Left renal cortex interstitium (tissue), 4 donors: ENCODE data around the gene BSDC1. TPM values are rescaled to one million over a fixed set of nuclear protein-coding genes. Genes with fewer than 3 reads are reported as not detected.
A peak's percentile ranks its signal among the peaks of the same experiment; 100 is the strongest.
"Not testable (repeated sequence)": the region's sequence is repeated elsewhere in the genome, so short reads cannot be mapped to it uniquely, and the experiment has no call there.

ENCODE experiments used
- DNase-seq, 4 donors: peaks; one replicate each; pipeline ENCODE4 v3.0.0-alpha.2; 2013; ENCODE audit warnings: low read depth in 4 of 4, low spot score in 2 of 4, missing footprints in 1 of 4
- polyA plus RNA-seq, 4 donors: library from polyadenylated mRNA; unstranded; fragments of 120-200 nt; gene quantifications; one replicate each; pipeline ENCODE4 v1.2.1, GENCODE V29; 2013; ENCODE audit not compliant: insufficient read length in 4 of 4

The BSDC1 gene
- polyA plus RNA-seq, 4 donors = 60.6 to 69.4 (median 63.3) TPM

GRCh38 chr1:32396524-32396923, 2.3 kb upstream of the BSDC1 start:
- not testable (repeated sequence) for DNase-seq

- no peak for DNase-seq
Measured at GRCh38 chr1:32394890-32395432, 720 bp upstream of the BSDC1 start.

- DNase-seq = peak in 1 of 4 donors; percentile 50
Measured at GRCh38 chr1:32393832-32394140, 455 bp downstream of the BSDC1 start.

- DNase-seq = no peak
Measured at GRCh38 chr1:32393136-32393535, 1.1 kb downstream of the BSDC1 start.

- no peak for DNase-seq
Measured at GRCh38 chr1:32392325-32392724, 1.9 kb downstream of the BSDC1 start.

GRCh38 chr1:32390904-32391870, 3.1 kb downstream of the BSDC1 start:
- no peak for DNase-seq

GRCh38 chr1:32388641-32389040, 5.6 kb downstream of the BSDC1 start:
- no peak for DNase-seq

GRCh38 chr1:32386676-32387392, 7.4 kb downstream of the BSDC1 start:
- DNase-seq = no peak

- no peak for DNase-seq
Measured at GRCh38 chr1:32380057-32380456, 14.2 kb downstream of the BSDC1 start.

- no peak for DNase-seq
Measured at GRCh38 chr1:32377541-32378220, 16.6 kb downstream of the BSDC1 start.

GRCh38 chr1:32376199-32376598, 18.0 kb downstream of the BSDC1 start:
- DNase-seq = no peak

- no peak for DNase-seq
Measured at GRCh38 chr1:32373996-32374592, 20.1 kb downstream of the BSDC1 start.

GRCh38 chr1:32372149-32372756, 22.0 kb downstream of the BSDC1 start:
- DNase-seq = no peak

- no peak for DNase-seq
Measured at GRCh38 chr1:32367912-32368635, 26.2 kb downstream of the BSDC1 start.

GRCh38 chr1:32365445-32365844, 28.8 kb downstream of the BSDC1 start:
- DNase-seq = no peak

GRCh38 chr1:32364836-32365235, 29.4 kb downstream of the BSDC1 start:
- DNase-seq = no peak

GRCh38 chr1:32363713-32364112, 30.5 kb downstream of the BSDC1 start:
- DNase-seq = no peak

GRCh38 chr1:32362474-32363313, 31.5 kb downstream of the BSDC1 start, which contains the start of the genes FAM229A and TSSK3:
TSS of gene FAM229A (minus strand) at chr1:32362485. CDS start at chr1:32362091, 394 bp downstream.
TSS of gene TSSK3 (plus strand) at chr1:32362539. CDS start at chr1:32362702, 163 bp downstream.
- DNase-seq = no peak
